NCI-H748 (cell line): ENCODE data around the gene HEXIM2.
"Not testable (repeated sequence)": the region's sequence is repeated elsewhere in the genome, so short reads cannot be mapped to it uniquely, and the experiment has no call there.

Source experiments
- DNase-seq: peaks from one replicate; lab custom pipeline; 2025; ENCODE audit not compliant: unreplicated experiment; lab: John Stamatoyannopoulos, UW

Gene HEXIM2

DNA sequence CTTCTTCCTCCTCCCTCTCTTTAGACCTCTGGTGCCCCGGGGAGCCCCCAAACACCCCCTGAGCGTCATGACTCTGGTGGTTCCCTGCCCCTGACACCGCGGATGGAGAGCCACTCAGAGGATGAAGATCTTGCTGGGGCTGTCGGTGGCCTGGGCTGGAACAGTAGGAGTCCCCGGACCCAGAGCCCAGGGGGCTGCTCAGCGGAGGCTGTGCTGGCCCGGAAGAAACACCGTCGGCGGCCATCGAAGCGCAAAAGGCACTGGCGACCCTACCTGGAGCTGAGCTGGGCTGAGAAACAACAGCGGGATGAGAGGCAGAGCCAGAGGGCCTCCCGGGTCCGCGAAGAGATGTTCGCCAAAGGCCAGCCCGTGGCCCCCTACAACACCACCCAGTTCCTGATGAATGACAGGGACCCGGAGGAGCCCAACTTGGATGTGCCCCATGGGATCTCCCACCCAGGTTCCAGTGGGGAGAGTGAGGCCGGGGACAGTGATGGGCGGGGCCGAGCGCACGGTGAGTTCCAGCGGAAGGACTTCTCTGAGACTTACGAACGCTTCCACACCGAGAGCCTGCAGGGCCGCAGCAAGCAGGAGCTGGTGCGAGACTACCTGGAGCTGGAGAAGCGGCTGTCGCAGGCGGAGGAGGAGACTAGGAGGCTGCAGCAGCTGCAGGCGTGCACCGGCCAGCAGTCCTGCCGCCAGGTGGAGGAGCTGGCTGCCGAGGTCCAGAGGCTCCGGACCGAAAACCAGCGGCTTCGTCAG lies 7.5 kb downstream of the HEXIM2 start:
- DNase-seq, result no peak

DNA sequence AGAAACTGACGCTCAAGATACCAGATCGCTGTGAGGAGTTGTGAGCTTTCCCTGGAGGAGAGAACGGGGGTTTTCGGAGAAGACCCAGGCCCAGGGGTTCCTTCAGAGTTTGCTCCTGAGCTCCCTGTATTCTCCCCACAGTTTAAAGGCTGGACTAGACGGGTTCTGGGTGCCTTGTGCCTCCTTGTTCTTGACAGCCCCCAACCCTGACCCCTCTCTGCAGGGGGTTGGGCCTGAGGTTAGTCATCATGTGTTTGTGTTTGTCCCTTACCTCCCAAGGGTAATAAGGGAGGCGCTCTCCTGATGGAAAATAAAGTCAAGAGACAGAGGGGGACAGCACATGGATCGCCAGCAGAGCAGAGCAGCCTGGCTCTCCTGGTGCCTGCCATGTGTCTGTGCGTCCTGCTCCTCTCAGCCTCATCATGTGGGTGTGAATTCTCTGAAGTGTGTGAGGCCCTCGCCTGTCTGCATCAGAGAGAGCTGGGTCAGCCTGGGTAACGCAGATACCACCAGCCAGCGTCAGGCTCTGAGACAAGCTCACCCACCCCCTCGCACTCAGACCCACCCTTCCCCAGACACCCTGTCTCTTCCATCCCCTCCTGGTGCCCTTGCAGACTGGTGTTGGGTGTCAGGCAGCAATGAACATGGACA lies 8.7 kb downstream of the HEXIM2 start:
- DNase-seq, result no peak

DNA sequence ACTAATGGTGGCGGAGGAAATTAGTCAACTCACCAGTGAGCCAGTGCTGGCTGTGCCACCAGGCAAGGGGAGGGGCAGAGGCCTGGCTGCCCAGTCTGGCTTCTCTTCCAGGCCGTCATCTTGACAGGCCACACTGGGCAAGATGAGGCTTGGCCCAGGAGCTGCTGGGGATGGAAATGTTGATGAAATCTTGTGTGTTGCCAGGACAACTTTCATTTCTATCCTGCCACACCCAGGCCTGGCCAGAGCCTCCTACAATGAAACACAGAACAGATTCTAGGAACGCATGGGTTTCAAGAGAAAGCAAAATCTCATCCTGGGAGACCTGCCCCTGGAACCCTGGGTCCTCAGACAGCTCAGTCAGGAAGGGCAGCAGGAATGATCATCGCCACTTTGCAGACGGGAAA lies 9.3 kb downstream of the HEXIM2 start:
- no peak for DNase-seq

DNA sequence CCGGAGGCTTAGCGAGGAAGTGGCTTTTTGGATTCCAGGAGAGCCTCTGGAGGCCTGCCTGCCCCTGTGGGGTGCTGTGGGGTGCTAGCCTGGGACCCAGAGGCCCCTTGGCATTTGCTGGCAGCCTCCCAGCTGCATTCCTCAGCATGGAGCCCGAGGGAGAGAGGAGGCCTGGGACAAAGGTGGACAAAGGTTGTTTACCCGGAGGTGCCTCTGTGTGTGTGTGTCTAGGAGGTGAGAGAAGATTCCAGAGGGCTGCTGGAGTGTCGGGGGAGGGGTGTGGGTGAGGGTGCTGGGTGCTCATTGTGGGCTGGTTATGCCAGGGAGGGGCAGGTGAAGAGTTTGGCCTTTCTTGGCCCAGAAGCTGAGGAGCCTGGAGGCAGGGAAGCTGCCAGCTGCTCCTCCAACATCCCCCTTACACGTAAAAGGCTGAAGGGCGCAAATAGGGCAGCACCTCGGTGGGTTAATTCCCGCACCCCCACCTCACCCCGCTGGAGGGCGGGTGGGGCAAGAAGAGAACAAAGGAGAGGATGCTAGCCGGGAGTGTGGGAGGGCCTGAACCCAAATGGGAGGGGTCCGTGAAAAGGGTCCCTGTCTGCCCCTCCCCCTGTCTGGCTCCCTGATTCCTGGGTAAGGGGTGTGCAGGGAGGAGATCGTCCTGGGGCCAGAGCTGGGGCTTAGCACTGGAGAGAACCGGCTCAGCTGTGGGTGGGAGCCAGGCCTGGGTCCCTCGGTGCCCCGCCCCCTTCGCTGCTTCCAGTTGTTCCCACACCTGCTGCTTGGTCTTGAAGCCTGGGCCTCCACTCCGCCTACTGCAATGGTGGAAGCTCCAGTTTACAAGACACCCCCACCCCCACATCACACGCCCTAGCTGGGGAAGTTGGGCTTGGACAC lies 9.9 kb downstream of the HEXIM2 start:
- DNase-seq, result no peak

DNA sequence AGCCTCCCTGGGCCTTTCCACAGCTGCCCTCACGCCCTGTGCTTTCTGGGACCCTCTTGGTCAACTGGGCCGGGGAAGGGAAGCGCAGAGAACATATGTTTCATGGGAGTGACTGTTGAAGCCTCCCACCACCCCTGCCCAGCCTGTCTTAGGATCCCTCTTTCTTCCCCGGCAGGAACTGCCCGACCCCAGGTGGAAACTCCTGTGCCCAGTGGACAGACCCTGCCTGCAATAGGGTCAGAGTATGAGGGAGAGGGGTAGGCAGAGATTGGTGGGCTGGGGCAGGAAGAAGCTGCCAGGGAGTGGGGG lies 10.5 kb downstream of the HEXIM2 start:
- no peak for DNase-seq

DNA sequence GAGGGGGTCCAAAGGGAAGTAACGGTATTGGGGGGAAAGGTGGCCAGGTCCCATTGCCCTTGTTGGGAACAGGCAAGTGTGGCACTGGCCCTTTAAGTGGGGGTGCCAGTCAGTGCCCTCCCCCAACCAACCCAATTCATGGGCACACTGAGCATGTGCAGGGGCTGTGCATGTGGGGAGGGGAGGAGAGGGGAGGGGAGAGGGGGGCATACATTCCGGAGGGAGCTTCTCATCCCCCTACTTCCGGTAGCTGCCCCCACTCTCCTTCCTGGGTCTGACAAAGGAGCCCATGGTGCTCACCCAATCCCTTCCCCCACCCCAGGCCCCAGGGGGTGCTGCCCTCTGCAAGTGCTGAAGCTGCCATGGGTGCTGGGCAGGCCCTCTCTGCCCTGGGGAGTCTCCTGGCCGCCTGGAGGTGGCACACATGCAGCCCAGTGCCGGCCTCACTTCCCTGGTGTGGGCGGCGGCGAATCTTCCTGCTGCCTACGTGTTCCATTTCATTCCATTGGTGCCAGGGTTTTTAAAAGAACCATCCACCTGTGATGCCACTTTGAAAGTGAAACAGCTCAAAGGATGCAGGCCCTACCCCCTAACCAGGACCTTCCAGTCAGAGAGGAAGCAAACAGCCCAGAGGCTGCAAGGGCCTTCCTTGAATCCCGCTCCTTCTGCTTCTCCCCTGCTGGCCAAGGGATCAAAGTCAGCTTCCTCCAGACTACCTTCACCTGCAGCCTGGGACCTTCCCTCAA lies 11.0 kb downstream of the HEXIM2 start:
- no peak for DNase-seq

DNA sequence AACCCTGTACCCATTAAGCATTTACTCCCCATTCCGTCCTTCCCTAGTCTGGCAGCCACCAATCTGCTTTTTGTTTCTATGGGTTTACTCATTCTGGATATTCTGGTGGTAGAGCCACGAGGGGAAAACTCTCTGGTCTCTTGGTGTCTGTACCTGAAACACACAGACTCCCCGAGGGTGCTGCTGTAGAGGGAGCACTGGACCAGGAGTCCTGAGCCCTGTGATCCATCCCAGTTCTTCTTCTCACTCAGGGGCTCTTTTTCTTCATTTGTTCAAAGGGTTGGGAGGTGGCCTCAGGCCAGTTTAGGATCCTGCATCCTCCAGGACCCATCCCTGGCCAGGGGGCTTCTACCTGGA lies 14.1 kb downstream of the HEXIM2 start:
- no peak for DNase-seq

DNA sequence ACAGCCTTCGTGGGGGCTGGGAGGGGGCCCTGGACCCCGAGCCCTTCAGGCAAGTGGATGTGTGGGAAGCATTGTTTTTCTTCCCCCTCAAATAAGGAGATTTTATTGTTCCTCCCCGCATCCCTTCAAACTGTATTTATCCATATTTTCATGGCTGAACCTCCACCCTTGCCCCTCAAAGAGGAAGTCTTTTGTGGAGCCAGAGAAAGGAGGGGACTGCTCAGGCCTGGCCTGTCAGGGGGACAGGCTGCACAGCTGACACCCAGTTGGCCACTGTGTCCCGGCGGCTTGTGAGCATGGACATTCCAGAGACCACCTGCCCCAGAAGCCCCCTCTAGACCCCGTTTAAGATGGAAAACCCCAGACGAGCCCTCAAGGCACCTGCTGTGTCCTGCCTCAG lies 15.9 kb downstream of the HEXIM2 start:
- no peak for DNase-seq

DNA sequence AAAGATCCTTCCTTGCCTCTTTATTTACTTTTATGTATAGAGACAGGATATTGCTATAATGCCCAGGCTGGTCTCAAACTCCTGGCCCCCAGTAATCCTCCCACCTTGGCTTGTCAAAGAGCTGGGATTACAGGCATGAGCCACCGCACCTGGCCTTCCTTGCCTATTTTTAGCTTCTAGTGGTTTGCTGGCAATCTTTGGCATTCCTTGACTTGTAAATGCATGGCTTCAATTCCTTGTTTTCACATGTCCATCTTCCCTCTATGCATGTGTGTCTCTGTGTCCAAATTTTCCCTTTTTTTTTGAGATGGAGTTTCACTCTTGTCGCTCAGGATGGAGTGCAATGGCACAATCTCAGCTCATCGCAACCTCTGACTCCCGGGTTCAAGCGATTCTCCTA lies 22.5 kb downstream of the HEXIM2 start:
- DNase-seq, result no peak

DNA sequence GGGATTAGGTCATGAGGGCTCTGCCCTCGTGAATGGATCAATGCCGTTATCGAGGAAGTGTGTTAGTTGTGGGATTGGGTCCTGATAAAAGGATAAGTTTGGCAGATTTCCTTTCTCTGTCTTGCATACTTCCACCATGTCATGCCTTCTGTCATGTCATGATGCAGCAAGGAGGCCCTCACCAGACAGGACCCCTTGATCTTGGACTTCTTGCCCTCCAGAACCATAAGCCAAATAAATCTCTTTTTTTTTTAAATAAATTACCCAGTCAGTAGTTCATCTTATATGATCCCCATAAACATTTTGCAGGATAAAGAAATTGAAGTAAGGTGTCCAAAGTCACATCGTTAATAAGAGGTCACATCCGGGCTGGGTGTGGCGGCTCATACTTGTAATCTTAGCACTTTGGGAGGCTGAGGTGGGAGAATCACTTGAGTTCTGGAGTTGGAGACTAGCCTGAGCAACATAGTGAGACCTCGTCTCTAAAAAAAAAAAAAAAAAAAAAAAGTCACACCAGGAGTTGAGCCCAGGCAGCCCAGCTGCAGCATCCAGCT lies 25.2 kb downstream of the HEXIM2 start:
- no peak for DNase-seq

DNA sequence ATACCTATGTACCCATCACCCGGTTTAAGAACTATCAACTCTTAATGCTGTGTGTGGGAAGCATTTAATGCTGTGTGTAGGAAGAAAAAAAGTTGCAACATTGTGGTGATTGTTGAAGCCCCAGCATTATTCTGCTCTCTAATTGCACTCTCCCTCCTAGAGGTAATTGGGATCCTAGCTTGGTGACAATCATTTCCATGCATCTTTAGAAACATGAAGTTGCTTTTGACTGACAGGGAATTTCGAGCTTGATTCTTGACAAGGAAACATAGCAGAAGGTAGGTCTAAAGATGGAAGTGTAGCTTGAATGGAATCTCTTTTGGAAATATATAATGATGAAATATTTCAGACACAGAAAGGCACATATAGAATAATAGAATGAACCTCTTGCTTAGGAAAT lies 27.3 kb downstream of the HEXIM2 start:
- DNase-seq, result no peak

DNA sequence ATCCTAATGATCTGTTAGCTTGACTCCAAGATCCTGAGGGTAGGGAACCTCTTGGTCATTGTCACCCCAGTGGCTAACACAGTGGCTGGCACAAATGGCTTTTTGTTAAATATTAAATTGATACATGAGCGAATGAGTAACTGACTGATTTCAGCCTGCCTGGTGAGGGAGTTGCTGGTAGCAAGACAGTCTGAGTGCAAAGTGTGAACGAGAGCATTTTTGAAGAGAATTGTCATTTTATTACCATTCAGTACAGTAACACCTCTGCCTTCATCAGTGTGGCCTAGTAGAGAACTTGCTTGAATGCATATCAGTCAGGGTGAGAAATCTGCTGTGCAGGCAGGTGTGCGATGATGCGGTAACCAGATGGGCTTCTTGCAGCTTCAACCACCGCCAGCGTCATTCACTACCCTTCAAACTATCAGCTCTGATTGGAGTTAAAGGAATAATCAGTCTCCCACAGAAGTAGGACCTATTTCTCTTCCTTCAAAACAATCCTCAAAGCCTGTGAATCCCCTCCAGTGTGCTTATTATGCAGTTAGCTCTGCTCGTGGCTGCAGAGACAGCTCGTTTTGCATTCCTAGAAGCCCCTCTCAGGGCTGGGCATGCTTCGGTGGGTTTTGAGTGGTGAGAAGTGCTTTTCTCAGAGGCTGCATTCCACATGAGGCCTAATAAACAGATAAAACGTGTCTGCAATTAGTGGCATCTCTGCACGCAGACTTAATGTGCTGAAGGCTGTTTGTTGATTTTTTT lies 29.0 kb downstream of the HEXIM2 start:
- no peak for DNase-seq

DNA sequence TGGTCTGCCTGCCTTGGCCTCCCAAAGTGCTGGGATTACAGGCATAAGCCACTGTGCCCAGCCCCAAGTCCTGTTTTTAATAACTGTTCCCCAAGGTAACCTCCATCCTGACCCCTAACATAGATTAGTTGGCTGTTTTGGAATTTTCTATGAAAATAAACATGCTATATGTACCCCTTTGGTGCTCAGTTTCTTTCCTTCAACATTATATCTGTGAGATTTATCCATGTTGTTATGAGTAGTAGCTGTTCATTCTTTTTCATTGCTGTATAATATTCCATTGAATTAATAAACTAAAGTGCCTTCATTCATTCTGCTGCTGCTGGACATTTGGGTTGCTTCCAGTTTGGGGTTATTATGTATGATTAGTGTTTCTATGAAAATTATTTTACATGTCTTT lies 33.7 kb downstream of the HEXIM2 start:
- DNase-seq, result no peak

DNA sequence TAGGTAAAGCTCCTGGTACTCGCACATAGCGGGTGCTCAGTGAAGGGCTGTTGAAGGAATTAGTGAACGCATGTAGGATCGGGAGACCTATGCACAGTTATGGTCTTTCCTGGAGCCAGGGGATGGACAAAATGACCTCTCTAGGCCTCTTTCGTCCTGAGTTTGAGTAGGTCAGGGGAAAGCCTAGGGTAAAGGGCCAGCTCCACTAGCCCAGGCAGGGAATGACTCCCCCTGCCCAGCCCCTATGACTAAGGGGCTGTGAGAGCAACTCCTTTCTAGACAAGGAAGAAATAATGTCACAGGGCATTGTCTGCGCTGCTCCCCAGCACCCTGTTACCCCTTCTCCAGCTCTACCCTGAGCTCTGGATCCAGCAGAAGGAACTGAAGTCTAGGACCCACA lies 35.4 kb downstream of the HEXIM2 start:
- no peak for DNase-seq

DNA sequence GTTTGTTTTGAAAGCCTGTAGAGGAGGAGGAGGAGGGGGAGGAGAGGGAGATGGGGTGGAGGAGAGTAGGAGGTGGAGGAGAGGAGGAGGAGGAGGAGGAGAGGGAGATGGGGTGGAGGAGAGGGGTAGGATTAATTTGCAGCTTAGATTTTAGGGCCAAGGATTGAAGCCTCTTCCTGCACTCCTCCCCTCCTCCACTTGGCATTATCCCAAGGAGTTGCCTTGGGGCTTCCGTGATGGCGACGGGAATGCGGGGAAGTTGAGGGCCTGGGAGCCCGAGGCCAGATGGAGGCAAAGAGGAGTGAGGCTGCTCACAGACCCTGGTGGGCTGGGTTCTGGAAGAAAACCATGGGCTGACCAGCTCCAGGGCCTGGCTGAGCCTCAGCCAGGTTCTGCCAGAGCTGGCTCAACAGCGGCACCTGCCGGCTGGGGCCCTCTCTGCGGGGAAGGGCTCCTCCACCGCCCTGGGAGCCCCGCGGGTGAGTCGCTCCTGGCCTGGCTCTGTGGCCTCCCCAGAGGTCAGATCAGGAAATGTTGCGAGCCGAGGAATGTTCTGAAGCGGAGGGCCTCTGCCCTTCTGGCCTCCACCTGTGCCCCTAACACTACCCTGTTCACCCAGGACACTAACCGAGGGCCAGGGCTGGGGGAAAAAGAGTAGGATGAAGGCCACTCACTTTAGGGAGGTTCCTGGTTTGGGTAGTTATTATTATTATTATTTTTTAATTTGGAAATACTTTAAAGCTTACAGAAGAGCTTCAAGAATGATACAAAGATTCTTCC lies 36.1 kb downstream of the HEXIM2 start:
- DNase-seq, result peak; percentile 76

DNA sequence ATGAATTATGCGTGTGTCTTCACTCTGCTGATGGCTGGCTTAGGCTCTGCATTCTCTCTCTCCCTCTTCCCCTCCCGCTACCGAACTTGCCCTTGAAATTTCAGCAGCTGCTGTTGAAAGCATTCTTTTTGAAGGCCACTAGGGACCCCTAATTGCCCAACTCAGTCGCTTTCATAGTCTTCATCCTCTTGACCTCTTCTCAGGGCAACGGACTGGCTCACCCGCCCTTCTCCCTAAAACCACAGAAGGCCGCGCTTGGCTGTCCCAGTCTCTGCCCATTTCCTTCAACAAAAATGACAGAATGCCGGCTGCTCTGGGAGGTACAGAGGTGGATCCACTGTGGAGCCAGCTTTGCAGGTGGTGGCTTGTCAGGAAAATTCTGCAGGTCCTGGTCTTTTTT lies 39.0 kb downstream of the HEXIM2 start:
- no peak for DNase-seq

DNA sequence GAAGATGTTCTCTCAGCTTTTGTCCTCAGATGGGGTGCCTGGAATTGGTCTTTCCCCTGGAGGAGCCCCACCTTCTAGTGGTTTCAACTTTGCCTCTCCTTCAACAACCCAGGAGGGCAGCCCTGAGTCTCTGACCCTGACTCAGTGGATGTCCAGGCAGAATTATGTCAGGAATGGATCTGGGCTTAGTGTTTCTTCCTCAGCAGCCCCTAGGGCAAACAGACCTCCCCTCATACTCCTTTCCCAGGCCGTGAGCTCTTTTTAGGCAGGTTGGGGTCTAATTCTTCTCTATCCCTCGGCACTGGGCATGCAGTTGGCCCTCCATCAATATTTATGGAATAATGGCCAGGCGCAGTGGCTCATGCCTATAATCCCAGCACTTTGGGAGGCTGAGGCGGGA lies 39.8 kb downstream of the HEXIM2 start:
- no peak for DNase-seq

DNA sequence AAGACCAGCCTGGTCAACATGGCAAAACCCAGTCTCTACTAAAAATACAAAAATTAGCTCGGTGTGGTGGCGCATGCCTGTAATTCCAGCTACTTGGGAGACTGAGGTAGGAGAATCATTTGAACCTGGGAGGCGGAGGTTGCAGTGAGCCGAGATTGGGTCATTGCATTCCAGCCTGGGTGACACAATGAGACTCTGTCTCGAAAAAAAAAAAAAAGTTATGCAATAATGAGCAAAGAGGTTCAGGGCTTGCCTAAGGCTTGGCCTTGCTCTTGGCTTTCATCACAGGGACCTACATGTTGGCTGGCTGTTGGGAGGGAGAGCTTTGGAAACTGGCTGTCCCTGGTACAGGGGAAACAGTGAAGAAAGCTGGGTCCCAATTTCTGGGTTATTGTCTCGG lies 40.2 kb downstream of the HEXIM2 start:
- DNase-seq, result not testable (repeated sequence)

DNA sequence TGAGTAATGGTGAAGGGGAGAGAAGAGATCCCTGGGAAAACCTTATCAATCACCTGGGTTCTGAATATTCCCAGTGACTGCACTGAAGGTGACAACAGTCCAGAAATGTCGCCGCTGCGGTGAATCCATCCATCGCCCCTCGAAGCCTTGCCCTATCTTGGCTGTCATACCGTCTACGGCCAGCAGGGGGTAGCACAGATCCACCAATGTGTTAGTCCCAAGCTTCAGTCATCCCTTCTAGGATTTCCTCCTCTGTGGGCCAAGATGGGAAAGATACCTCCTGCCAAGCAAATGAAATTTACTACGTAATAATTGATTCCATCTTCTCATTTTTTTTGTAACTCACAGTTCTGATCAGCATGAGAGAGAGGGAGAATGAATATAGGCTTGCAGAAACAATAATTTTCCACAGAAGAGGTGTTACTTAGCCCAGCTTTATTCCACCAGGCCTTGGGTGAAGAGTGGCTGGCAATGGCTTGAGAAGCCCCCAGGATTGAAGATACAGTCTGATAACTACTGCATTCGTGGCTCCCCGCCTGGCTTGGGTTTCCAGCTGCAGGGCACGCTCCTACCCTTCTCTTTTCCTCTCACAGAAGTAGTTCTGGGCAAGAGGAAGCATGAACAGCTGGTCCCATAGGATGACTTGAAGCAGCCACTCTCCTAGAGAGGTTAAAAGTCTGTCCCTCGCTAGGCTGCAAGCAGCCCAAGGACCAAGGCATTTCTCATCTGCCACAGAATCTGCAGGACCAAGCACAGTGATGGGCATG lies 57.4 kb downstream of the HEXIM2 start:
- DNase-seq, result peak; percentile 76
